NCI-H2196 treated with DMSO at 0.1 percent for 48 hours (cell line): ENCODE results near the gene ATF7IP.
A peak's percentile ranks its signal among the peaks of the same experiment; 100 is the strongest.
"Not testable (repeated sequence)": the region's sequence is repeated elsewhere in the genome, so short reads cannot be mapped to it uniquely, and the experiment has no call there.

Experiments
- DNase-seq: peaks from one replicate; lab custom pipeline; 2025; ENCODE audit not compliant: unreplicated experiment; lab: John Stamatoyannopoulos, UW

The ATF7IP gene

DNA sequence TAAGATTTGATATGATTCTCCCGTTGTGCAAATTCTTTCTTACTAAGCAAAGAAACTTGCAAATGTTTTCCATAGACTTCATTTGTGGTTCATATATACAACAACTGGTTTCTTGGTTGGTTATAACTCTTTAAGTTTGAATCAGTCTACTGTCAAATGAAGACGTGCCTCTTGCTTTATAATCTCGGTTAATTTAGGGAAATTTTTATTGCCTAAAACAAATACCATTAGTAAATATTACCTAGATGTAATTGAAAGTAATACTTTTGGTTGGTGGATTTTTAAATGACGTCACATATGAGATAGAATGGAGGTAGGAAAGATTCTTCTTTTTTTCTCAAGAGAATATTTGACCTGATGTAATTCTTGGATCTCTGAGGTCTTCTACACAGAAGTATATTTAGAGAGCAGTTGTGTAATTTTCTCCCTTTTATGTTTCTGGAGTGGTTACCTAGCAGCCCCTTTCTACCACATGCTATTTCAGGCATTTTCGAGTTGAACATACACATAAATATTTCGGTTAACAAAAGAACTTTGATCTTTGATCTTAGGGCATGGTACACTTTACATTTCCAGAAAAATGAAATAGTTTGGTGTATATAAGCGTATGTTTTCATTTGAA is 1.7 kb downstream of the ATF7IP start:
- no peak for DNase-seq

DNA sequence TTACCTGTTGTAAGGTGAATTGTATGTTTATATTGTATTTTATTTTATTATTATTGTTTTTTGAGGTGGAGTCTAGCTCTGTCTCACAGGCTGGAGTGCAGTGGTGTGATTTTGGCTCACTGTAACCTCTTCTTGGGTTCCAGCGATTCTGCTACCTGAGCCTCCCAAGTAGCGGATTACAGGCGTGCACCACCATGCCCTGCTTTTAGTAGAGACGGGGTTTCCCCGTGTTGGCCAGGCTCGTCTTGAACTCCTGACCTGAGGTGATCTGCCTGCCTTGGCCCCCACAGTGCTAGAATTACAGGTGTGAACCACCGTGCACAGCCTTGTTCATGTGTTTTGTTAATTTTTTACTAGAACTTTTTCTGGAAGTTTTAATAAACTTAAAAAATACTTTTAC is 3.8 kb downstream of the ATF7IP start:
- DNase-seq, result no peak

DNA sequence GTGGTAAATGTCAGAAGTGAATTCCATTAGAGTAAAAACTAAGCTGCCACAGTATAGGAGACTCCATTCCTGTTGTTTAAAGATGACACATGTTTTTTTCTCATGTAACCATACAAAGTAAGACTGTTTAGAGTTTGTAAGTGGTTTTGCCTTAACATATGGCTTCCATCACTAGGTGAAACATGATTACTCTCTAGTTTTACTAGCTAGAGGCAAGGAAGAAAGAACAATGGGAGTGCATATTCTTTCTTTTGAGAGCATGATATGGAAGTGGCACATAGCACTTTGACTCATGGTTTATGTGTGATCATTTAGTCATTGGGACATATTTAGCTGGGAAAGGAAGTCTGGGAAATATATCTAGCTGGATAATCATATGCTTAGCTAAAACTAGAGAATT is 7.7 kb downstream of the ATF7IP start:
- no peak for DNase-seq

DNA sequence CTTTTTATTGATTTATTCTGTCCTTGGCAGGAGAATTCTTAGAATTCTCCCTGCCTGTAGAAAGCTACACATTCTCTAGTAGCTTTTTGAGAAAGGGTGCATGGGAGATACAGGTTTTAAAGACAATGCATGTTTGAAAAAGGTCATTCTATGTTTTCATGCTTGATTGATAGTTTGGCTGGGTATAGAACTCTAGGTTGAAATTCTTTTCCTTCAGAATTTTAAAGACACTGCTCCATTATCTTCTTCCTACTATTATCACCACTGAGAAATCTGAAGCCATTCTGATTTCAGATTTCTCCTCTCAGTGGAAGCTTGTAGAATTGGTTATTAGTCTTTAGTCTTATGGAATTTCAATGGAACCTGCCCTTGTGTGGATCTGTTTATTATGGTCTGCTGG is 14.0 kb downstream of the ATF7IP start:
- no peak for DNase-seq

DNA sequence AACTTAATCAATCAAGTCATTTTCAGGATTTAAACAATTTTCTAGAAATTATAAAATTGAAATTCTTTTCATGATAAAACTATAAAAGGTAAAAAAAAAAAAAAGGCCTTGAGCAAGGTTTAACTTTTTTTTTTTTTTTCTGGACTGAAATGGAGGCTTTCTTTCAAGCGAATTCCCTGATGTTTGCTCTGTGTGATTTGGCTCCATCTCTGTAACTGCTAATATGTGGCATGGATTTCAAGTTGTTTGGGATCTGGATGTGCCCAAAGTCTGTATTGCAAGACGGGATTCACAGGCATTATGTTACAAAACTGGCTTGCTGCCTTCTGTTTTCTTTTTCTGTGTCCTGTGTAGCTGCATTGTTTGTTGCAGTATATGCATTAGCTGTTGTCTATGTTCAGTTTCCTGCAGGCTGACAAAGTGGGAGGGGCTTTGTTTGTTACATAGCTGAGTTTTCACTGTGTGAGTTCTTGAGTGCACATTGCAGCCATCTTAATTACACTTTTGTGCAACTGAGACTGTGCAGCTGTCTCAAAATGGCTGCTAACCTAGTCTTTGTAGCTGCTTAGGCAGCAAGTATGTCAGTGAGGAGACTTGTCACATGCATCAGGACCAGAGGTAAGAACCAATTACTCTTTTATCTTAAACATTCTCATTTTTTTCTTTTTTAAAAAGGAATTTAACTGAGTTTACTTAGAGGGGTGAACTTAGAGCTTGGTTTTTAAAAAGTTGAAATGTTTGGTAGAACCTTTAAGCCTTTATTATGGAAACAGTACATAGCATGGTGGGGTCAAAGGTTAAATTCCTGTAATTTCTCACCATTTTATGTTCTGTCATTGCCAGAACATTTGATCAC is 19.5 kb downstream of the ATF7IP start:
- DNase-seq, result peak; percentile 44

DNA sequence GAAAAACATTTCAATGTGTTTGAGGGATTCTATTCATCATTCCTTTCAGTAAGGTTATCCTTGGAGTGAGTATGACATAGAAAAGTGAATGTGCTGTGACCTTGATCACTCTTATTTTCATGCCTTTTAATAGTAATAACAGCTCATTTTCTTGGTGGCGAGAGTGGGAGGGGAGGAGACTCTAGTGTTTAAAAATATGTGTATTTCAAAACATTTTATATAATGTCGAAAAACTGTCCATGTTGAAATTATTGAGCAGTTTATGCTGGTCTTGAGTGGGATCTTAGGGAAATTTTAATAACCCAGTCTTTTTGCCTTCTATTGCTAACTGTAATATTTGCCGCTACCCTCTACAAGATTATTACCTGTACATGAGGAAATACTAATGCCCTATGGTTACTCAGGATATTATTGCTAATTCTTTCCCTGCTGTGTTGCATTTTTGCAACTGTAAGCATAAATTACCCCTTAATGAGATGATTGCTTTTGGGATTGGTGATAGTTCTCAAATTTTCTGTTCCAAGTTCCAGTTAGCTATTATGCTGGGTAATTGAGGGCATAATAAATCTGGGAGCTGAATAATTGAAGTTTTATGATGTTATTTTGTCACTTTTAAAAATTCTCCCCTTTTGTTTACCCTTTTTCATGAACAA is 21.9 kb downstream of the ATF7IP start:
- no peak for DNase-seq

DNA sequence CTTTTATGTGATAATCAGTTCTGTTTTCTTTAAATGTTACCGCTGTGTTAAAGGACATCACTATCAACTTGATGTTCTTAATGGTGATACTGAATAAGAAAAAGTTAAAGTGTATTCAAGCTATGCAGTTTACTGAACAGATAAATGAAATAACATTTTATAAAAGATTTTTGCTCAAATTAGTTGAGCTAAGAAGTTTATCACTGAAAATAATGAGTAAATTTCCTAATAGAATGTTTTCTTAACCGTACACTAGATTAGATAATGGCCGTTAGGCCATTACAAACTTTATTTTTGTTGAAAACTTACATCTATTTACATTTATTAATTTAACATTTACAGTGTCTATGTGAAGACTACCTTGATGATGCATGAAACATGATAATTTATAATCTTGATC is 25.0 kb downstream of the ATF7IP start:
- DNase-seq, result no peak

DNA sequence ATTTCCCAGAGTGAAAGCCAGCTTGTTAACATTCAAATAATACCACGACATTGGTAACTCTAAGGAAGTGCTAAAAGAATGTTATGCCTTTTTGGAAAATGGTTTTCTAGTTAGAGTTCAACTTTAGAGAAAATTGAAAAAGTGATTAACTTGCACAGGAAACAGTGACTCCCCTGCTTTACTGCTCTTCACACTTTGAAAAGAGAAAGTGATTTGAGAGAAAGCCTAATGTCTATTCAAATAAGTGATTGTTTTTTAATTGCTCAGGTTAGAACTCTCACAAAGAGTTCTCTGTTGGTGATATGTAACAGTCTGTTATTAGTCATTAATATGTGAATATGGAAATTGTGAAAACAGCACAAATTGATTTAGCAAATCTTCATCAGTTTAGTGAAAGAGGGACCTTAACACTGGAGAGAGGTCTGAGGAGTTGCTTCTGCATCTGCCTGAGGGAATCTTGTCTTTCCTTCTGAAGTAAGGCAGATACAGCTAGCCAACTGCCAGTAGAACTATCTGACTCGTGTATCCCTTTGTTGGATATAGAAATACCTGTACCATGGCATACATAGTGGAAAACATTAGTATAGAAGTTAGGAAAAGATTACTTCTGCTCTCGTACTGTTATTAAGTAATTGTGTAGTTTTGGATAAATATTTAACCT is 25.5 kb downstream of the ATF7IP start:
- DNase-seq, result no peak

DNA sequence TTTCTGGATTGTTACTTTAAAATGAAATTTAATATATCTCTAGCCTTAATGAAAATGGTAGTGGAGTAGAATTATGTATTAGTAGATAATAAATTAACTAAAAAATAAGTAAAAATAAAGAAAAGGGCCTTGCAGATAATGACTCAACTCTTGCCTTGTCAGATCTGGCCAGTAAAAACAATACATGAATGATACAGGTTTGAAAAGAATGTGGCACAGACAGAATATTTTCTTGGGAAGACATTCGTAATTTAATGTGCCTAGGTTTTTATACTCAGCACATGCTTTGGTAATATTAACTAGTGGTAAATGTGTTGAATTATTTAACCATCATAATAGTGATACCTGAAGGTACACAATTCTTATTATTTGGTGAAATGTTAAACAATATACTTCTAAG is 28.3 kb downstream of the ATF7IP start:
- no peak for DNase-seq

DNA sequence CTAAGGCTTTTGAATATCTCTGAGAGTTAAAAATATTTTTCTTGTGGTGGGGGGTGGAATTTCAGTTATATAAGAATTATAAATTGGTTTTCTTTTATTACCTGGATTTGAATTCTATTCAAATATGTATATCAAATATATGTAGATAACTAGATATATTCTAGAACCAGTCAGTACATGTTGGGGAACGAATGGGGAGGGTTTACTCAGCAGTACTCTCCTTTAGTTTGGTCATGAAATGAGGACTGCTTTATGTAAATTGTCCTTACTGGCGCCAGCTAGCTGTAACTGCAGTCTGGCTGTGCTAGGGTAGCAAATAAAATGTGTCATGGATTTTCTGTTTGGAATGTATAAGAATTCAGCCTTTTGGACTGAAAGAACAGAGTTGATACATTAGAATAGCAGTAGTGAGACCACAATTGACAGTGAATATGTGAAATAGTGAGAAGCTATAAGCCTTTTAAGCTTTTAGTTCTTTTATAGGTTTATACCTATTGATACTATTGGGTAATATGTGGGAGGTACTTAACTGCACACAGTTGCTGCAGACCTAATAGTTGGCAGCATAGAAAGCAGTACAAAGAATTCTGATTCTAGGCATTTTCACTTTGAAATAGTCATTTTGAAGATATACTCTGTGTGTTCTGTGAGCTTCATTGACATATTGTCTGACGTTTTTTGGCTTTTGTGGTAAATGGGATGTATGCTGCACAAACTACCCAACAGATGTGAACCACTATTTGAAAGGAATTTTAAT is 29.0 kb downstream of the ATF7IP start:
- peak; percentile 21 for DNase-seq

DNA sequence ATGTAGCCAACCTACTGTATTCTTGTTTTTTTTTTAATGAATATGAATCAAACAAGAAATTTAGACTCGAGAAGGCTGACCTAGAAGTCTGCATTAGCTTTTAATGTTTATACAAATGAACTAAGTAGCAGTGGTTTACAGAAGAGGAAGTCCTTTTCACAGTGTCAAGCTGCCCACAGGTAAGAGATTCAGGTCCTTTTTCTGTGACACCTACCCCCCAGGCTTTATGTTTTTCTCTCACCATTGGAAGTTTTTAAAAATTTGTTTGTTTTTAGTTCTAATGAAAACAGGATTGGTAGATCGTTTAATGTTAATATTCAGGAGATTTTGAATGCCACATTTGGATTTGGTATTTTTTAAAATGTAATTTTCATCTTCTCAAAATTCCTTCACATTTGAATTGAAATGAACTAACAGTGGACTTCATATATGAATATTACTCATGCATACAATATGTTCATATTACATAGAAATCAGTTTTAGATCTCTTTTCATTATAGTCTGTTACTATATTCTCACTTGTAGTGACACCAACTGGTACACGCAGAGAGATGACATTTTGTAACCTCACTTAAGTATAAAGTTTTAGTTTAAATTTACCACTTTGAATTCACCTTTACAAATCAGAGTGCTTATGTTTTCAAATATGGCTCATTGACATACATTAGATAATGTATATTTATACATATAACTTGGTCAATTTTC is 29.7 kb downstream of the ATF7IP start:
- no peak for DNase-seq

DNA sequence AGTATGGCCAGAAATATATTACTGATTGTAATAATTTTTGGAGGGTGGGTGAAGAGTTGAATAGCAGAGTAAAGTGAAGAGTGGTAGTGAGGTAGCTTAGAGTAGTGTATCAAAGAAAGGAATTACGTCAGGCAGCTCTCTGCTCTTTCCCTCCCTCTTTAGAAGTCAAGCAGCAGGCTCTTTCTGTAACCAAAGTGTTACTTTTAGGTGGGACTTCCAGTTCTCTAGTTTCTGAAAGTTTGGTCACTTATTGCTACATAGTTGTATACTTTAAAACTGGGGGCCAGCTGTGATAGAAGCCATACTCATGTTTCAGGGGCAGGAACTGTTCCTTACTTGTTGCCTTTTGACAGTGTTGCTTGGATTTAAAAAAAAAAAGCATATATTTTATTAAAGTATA is 30.6 kb downstream of the ATF7IP start:
- no peak for DNase-seq

DNA sequence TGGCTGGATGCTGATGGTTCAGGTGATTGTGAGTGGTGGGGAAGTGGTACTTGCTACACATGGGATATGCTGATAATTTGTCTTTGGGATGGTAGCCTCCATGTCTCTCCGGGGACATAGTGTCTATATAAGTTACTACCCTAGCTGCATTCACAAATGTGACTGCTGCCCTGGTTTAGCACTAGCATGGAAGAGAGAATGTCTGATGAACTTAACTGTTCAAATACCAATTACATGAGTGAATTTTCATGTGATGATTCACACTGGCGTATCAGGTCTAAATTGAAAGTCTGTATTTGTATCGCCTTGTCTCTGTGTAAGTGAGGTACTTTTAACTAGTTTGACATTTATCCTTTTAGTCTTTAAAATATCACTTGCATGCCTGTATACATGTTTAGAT is 34.4 kb downstream of the ATF7IP start:
- DNase-seq, result no peak

DNA sequence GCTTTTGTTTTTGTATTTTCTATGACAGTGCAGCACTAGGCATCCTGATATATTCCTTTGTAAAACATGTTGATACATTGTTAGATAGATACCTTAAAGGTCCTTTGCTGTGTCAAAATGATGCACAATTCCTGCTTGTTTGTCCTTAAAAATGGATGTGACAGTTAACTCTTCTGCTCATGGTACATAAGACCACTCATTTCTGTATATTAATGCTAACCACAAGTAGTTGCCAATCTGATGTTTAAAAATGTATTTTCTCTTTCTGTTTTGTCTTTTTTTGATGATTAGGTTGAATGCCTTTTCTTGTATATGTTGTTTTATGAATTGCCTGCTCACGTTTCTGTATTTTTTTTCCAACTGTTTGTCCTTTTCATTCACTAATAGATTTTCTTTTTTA is 35.1 kb downstream of the ATF7IP start:
- DNase-seq, result no peak

DNA sequence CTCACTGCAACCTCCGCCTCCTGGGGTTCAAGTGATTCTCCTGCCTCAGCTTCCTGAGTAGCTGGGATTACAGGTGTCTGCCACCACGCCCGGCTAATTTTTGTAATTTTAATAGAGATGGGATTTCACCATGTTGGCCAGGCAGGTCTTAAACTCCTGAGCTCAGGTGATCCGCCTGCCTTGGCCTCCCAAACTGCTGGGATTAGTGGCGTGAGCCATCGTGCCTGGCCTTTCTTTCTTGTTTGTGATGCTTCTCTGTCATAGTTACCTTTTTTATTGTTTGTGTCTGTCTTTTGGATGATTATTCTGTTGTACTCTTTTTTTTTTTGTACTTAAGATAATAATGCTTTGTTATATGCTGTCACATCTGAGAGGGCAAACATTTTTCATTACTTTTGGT is 35.8 kb downstream of the ATF7IP start:
- DNase-seq, result not testable (repeated sequence)

DNA sequence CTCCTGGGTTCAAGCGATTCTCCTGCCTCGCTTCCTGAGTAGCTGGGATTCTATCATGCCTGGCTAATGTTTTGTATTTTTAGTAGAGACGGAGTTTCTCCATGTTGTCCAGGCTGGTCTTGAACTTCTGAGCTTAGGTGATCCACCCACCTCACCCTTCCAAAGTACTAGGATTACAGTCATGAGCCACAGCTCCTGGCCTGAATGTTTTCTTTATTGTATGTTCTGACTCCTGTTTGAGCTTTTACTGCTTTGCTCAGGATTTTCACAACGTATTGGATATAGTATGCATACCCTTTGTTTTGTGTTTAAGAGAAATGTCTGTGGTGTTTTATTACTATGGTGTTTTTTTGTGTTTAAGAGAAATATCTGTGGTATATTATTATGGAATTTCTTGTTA is 37.2 kb downstream of the ATF7IP start:
- DNase-seq, result no peak

DNA sequence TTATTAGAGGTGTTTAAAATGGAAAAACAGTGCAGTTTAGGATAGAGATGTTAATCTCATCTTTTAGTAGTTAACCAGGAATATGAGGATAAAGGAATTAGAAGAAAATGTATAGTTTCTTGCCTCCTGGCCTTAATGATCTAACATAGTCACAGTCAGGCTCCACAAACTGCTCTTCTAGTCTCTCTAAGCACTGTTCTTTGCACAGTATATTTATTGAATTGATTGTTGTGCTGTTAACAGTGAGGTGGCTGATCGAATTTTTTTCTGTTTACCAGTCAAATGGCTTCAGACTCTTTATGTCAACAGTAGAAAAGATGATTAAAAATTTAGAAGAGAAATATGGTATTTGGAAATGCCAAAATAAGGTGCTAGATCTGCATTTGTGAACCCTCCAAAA is 37.8 kb downstream of the ATF7IP start:
- DNase-seq, result no peak

DNA sequence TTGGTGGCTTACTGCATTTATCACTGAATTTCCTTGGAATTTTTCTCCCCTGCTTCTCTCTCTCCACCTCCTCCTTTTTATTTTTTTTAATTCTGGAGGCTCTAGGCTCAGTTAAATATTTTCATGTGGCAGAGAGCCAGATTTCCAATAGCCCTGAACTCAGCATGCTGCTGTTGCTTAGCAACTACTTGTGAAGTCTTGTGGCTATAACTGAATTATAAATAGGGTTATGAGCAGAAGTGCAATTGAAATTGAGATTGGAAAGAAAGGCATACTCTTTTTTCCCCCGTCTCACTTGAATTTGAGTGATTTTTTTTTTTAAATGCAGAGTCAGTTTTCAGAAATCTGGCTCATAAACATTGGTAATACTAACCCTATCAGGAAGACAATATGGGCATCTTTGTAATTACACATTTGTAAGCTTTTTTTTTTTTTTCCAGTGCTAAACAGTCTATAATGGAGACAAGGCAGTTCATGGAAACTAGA is 38.3 kb downstream of the ATF7IP start:
- peak; percentile 19 for DNase-seq

DNA sequence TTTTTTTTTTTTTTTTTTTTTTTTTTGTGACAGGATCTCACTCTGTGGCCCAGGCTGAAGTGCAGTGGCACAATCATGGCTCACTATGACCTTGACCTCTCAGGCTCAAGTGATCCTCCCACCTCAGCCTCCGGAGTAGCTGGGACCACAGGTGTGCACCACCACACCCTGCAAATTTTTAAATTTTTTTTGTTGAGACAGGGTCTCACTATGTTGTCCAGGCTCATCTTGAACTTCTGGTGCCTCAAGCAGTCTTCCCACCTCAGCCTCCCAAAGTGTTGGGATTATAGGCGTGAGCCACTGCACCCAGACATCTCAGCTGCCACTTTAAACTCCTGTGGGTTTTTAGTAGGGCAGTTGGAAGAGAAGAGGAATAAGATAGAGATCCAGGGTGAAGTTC is 39.9 kb downstream of the ATF7IP start:
- DNase-seq, result not testable (repeated sequence)

DNA sequence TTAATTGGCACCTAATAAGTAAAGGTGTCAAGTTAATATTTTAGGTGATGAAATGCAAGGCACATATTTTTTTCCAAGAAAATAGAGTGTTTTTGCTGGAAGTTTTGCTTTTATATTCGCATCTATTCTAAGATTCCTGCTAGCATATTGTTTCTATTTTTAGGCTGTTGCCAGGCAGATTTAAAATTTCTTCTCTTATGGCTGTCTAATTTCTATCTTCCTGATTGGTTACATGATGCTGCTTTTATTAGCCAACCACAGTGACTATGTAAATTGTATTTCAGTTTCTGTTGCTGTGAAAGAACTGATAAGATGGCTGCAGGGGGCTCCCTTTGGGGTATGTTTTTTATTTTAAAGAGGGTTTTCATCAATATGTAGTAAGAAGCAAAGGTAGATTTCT is 42.7 kb downstream of the ATF7IP start:
- DNase-seq, result no peak
